GM12892 (cell line): ENCODE results near the gene AGER.
"Not testable (repeated sequence)": the region's sequence is repeated elsewhere in the genome, so short reads cannot be mapped to it uniquely, and the experiment has no call there.

Experiments
- DNase-seq: peaks from one replicate; pipeline ENCODE4 v3.0.0; 2011; ENCODE audit not compliant: insufficient read length
- FAIRE-seq: peaks from 2 replicates; lab custom pipeline; 2011; peaks lifted over from hg19 to GRCh38; lab: Jason Lieb, UNC
- POLR2A ChIP-seq: IDR thresholded peaks from 2 replicates; pipeline ENCODE4 v1.6.1; 2011; ENCODE audit warnings: low read depth, low read length, control low read depth
- POLR2AphosphoS5 ChIP-seq: IDR thresholded peaks from 2 replicates; pipeline ENCODE4 v1.6.1; 2011; ENCODE audit warnings: low read depth, low read length, control low read depth
- TAF1 ChIP-seq: IDR thresholded peaks from 2 replicates; pipeline ENCODE4 v1.6.1; 2011; ENCODE audit warnings: low read depth, mild to moderate bottlenecking, control low read depth, low read length, borderline replicate concordance

AGER gene

DNA sequence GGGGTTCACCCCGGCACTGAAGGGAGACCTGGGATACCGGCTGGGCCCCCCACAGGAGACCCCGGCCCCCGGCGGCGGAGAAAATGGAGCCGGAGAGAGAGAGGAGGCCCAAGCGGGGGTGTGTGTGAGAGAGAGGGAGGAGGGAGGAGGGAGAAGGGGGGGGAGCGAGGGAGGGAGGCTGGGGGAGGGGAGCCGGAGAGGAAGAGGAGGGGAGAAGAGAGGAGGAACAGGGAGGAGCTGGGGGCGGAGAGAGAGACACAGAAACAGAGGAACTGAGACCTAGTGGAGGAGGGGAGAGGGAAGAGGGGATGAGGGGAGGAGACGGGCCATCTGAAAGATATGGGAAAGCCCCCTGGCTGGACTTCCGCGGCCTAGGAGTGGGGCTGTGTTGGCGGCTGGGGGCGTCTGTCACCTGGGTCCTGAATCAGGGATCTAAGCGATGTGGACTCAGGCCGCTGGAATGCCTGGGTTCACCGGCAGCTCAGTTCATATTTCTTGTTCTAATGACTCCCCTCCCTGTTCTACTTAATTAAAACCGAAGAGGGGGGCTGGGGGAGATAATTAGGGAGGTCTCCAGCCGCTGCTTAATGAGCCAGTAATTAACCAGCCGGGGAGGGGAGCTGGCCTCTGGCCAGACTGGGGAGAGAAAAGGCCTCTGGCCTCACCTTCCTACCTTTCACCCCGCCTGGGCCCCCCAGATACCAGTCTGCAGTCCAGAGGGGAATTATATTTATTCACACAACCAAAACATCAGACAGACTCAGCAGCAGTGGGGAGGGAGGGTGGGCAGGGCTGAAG lies 6.2 kb upstream of the AGER start, which contains the start of gene PBX2:
PBX2 (minus strand) TSS at position 149 of the 798 bp plus-strand sequence. CDS start 287 bp downstream, outside the sequence.
- DNase-seq (peak; percentile 85), FAIRE-seq (peak; percentile 87)
- TF ChIP-seq POLR2AphosphoS5 (peak; percentile 48; the same call in 1 of the 2 replicates), TAF1 (no peak), POLR2A (peak; percentile 60)

DNA sequence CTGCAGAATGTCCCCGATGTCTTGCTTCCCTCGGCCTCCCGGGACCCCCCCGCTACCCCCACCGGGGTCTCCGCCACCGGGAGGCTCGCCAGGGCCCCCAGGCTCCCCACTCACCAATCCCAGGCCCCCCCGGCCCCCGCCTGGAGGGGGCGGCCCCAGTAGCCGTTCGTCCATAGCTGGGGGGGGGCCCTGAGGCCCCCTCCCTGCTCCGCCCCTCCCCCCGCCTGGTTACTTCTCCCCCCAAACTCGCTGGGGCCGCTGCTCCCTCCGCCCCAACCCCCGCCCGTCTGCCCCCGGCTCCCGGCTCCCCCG lies 5.6 kb upstream of the AGER start:
- DNase-seq: no peak
- FAIRE-seq: no peak
- no peak for TF ChIP-seq POLR2AphosphoS5
- TF ChIP-seq TAF1: no peak
- no peak for TF ChIP-seq POLR2A

DNA sequence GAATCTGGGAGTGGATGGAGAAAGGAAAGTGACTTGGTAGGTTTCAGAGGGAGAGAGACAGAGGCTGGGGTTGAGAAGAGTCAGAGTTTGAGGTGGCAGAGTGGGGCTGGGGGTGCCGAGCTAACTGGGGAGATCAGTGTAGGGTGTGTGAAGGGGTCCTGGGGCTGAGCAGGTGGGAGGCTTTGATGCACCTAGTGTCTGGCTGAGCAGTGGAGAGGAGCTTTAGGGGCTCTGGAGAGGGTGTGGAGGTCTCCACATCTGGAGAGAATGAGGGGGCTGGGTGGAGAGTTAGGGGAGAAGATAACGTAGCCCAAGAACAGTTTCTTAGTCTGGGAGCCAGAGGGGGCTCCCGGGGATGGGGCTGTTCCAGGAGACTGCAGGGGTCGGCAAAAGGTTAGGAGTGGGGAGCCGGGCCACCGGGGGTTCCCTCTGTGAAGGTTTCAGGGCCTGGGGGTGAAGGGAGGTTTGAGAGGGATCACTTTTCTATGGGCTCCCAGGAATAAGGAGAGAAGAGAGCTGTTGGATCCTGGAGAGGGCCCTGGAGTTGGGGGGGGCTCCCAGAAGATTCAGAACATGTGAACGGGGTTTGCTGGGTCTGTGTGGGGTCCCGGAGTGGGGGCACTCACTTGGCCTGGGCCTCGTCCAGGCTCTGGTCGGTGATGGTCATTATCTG lies 5.2 kb upstream of the AGER start:
- TF ChIP-seq TAF1 (no peak), POLR2AphosphoS5 (no peak), POLR2A (no peak)
- DNase-seq: no peak
- no peak for FAIRE-seq

DNA sequence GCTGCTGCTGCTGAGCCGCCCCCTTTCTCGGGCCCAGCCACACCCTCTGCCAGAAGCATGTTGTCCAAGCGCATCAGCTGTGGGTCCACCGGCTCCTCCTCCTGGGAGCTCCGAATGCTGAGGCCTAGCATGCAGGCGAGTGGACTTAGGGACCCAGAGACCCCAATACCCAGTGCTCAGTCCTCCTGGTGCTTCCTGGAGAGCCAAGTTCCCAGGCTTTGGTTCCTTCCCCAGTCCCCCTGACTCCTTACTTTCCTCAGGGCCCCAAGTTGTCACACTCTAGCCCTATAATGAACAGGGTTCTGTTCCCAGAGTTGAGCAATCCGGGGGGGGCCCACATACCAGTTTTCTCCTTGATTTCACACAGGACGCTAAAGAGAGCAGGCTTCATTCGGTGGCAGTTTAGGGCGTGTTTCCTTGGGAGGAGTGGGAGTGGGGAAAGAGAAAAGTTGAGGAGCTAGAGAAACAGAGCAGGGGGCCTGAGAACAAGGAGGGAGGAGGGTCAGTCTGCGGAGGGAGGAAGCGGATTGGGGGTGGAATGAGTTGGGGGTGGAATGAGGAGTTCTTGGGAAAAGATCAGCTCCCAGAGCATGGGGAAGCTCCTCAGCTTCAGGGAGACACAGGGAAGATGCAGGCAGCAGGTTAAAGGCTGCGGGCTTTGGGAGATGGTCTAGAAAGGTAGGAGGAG lies 4.5 kb upstream of the AGER start:
- FAIRE-seq: no peak
- TF ChIP-seq TAF1 (no peak), POLR2AphosphoS5 (no peak), POLR2A (no peak)
- no peak for DNase-seq

GRCh38 chr6:32187725-32188380 lies 3.8 kb upstream of the AGER start:
- not testable (repeated sequence) for FAIRE-seq, DNase-seq

DNA sequence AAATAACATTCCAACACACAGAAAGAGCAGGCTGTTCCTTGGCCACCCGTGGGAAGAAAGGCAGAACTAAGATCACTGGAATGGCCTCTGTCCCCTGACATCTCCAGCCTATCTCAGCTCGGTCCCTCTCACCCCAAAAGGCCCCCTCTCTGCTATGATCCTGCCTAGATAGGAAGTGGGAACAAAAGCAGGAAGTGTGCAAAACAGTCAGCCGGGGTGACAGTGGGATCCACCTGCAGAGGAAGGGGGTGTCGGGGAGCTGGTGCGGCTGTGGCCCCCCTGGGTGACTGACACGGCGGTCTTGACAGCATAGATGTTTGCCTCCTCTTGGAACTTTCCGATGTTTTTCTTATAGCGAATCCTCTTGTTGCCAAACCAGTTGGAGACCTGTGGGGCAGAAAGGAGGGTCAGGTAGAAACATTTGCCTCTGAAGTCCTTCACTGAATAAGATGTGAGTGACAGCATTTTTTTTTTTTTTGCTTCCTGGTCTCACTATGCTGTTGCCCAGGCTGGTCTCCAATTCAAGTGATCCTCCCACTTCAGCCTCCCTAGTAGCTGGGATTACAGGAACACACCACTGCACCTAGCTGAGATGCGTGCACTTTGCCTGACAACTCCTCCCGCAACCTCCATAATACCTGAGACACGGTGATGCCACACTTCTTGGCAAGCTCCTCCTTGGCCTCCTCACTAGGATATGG lies 3.1 kb upstream of the AGER start:
- no peak for FAIRE-seq
- no peak for TF ChIP-seq POLR2AphosphoS5
- TF ChIP-seq TAF1: no peak
- TF ChIP-seq POLR2A: no peak
- DNase-seq: no peak

GRCh38 chr6:32186151-32186840 lies 2.2 kb upstream of the AGER start:
- not testable (repeated sequence) for DNase-seq
- FAIRE-seq: peak; percentile 14

GRCh38 chr6:32185681-32186131 lies 1.7 kb upstream of the AGER start:
- DNase-seq: not testable (repeated sequence)
- FAIRE-seq: peak; percentile 84

GRCh38 chr6:32183483-32184083 lies 470 bp downstream of the AGER start:
- FAIRE-seq (no peak), DNase-seq (no peak)
- no peak for TF ChIP-seq TAF1
- no peak for TF ChIP-seq POLR2AphosphoS5
- TF ChIP-seq POLR2A: no peak

DNA sequence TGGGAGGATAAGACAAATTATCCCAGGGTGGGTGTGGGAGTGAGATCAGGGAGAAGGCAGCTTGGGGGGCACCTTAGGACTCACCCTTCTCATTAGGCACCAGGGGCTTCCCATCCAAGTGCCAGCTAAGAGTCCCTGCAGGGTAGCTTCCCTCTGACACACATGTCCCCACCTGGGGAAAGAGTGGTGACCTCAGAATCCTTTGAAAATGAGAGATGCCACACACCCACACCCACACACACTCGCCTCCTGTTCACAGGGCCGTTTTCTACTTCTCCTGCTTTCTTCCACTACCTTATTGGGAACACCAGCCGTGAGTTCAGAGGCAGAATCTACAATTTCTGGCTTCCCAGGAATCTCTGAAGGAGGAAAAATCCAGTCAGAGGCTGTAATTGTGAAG lies 1.0 kb downstream of the AGER start:
- DNase-seq (no peak), FAIRE-seq (no peak)
- TF ChIP-seq TAF1 (no peak), POLR2A (no peak), POLR2AphosphoS5 (no peak)

GRCh38 chr6:32182555-32182981 lies 1.5 kb downstream of the AGER start:
- no peak for DNase-seq
- FAIRE-seq: no peak

More at GRCh38 chr6:32182555-32182981, 1.5 kb downstream of the AGER start:
- TF ChIP-seq POLR2A (no peak), POLR2AphosphoS5 (no peak), TAF1 (no peak)
